ENCODE measurements around the gene TMEM150B. TPM values are rescaled to one million over a fixed set of nuclear protein-coding genes. Genes with fewer than 3 reads are reported as not detected.
A peak's percentile ranks its signal among the peaks of the same experiment; 100 is the strongest.

TMEM150B gene
- polyA plus RNA-seq (2012; ENCODE audit: insufficient read depth, insufficient read length, low read depth): not detected

DNA sequence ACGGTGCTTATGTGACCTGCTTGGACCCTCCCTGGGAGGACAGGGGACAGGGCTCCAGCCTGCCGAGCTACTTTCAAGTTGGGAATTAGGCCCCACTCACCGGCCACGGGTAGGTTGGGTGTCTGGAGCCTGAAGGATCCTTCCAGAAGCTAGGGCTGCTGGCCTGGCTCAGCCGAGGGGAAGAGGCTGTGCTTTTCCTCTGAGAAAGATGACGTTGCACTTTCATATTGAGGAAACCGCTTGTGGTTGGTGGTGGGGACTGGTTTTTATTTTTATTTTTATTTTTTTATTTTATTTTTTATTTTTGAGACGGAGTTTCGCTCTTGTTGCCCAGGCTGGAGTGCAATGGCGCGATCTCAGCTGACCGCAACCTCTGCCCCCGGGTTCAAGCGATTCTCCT, at the start of gene TMEM150B:
Gene TMEM150B (minus strand): TSS at position 170 of the 400 bp plus-strand sequence. CDS start 4,305 bp downstream, outside the sequence.
- Histone ChIP-seq H3K9me3 (no peaks in the 10 kb centered on the region), H3K36me3 (no peaks in the 10 kb centered on the region), H3K4me3 (ENCODE audit: low read depth, low read length) (no peak within 1 kb of the TSS), H3K4me1 (no peaks in the 10 kb centered on the region), H3K27me3 (no peaks in the 10 kb centered on the region)
- TF ChIP-seq, protein P1, sequence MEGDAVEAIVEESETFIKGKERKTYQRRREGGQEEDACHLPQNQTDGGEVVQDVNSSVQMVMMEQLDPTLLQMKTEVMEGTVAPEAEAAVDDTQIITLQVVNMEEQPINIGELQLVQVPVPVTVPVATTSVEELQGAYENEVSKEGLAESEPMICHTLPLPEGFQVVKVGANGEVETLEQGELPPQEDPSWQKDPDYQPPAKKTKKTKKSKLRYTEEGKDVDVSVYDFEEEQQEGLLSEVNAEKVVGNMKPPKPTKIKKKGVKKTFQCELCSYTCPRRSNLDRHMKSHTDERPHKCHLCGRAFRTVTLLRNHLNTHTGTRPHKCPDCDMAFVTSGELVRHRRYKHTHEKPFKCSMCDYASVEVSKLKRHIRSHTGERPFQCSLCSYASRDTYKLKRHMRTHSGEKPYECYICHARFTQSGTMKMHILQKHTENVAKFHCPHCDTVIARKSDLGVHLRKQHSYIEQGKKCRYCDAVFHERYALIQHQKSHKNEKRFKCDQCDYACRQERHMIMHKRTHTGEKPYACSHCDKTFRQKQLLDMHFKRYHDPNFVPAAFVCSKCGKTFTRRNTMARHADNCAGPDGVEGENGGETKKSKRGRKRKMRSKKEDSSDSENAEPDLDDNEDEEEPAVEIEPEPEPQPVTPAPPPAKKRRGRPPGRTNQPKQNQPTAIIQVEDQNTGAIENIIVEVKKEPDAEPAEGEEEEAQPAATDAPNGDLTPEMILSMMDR (IDR thresholded peaks at IDR 0.05; ENCODE audit: low read depth, low read length): no peak
- no peak for DNase-seq

DNA sequence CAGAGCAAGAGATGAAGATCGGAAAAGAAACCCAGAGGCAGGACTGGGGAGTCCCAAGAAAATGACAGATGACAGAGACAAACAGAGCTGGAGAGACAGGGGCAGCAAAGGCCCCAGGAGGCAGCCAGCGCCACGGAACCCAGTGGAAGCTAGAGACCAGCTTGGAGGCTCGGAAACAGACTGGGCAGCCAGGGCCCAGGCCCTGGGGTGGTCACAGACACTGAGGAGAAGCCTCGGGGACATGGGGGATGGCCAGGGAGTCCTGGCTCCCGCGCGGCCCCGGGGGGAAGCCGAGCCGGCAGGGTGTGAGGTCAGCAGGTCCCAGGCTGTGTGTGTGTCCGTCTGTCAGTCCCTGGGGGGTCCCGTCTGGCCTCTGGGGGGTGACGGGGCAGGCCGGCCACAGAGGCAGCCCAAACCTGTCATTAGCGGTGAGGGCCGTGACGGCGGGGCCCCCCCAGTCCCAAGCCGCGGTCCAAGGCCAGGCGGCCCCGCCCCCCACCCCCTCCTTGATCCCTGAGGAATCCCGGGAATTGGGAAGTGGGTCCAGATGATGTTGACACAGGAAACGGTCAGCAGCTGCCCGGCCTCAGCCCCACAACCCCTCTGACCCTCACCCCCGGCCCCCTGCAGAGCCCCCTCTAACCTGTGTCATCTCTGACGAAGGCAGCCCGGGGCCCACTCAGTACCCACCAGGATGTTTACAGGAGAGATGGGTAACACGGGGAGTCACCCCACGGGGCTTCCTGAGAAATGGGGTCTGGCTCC, 49.0 kb upstream of the TMEM150B start:
- no peak overlapping the region for H3K4me3 ChIP-seq (ENCODE audit: low read depth, low read length)
- peaks cover 18% of the 10 kb centered on the region for H3K4me1 ChIP-seq
- peaks cover 14% of the 10 kb centered on the region for H3K27me3 ChIP-seq
- TF ChIP-seq, protein P1 (IDR thresholded peaks at IDR 0.05; ENCODE audit: low read depth, low read length): no peak
- DNase-seq: no peak
- H3K9me3 ChIP-seq: no peaks in the 10 kb centered on the region
- no peaks in the 10 kb centered on the region for H3K36me3 ChIP-seq

GRCh38 chr19:55373306-55373992, 48.3 kb upstream of the TMEM150B start:
- TF ChIP-seq, protein P1 (IDR thresholded peaks at IDR 0.05; ENCODE audit: low read depth, low read length): no peak
- no peak for DNase-seq
- Histone ChIP-seq H3K27me3 (peaks cover 19% of the 10 kb centered on the region), H3K4me1 (peaks cover 16% of the 10 kb centered on the region), H3K36me3 (no peaks in the 10 kb centered on the region), H3K4me3 (ENCODE audit: low read depth, low read length) (no peak overlapping the region), H3K9me3 (no peaks in the 10 kb centered on the region)

- no peaks in the 10 kb centered on the region for H3K9me3 ChIP-seq
- H3K4me1 ChIP-seq: peaks cover 11% of the 10 kb centered on the region
- peaks cover 19% of the 10 kb centered on the region for H3K27me3 ChIP-seq
- H3K4me3 ChIP-seq (ENCODE audit: low read depth, low read length): no peak overlapping the region
- H3K36me3 ChIP-seq: no peaks in the 10 kb centered on the region
- DNase-seq: no peak
- TF ChIP-seq, protein P1 (IDR thresholded peaks at IDR 0.05; ENCODE audit: low read depth, low read length): no peak
Measured at GRCh38 chr19:55372316-55373081, 47.4 kb upstream of the TMEM150B start.

DNA sequence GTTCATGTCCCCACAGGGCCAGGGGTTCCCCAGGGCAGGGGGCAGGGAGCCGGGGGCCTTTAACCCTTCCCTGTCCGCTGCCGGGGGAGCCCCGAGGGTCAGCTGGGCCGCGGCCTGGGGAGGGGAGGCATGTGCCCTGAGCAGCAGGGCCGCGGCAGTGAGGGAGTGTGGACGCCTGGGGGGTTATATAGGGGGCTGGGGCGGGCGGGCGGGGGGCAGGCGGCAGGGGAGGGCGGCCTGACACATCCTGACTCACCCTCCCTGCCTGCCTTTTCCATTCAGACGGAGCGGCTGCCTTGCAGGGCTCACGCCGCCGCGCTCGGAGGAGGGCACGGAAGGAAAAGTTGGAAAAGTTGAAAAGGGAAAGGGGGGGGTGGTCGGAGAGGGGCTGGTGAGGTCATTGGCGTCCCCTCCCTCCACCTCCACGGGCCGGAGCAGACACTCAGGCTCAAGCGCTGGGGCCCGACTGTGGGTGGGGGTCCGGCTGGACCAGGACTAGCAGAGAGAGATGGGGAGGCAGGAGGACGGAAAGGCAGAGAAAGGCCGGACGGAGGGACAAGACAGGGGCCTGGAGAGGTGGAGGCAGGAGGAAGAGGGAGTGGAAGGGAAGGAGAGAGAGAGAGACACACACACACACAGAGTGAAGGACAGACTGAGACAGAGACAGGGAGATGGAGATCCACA, 45.3 kb upstream of the TMEM150B start, which contains the start of gene IL11:
Gene IL11 (minus strand): TSS at position 159 of the 684 bp plus-strand sequence. CDS start 153 bp downstream, at position 6.
- no peaks in the 10 kb centered on the region for H3K9me3 ChIP-seq
- H3K4me1 ChIP-seq: peaks cover 9% of the 10 kb centered on the region
- DNase-seq: no peak
- TF ChIP-seq, protein P1 (IDR thresholded peaks at IDR 0.05; ENCODE audit: low read depth, low read length): no peak
- H3K4me3 ChIP-seq (ENCODE audit: low read depth, low read length): peak within 1 kb of the TSS; percentile 46
- peaks cover 19% of the 10 kb centered on the region for H3K27me3 ChIP-seq
- no peaks in the 10 kb centered on the region for H3K36me3 ChIP-seq
